Fibroblast of mammary gland (primary cell): ENCODE results near the gene S100A1.

Source experiments
- DNase-seq: peaks from one replicate; pipeline ENCODE4 v3.0.0-alpha.2; 2010; ENCODE audit warnings: low read depth
- H3K4me3 ChIP-seq: 2 replicates; pipeline ENCODE4 v1.5.1; 2011; ENCODE audit warnings: low read depth, mild to moderate bottlenecking, low read length, moderate library complexity; ENCODE audit not compliant: control insufficient read depth
- TF ChIP-seq, protein P1 (sequence below): conservative IDR thresholded peaks from 2 replicates; pipeline ENCODE4 v1.5.1; 2011; ENCODE audit warnings: low read depth, low read length, inconsistent platforms; ENCODE audit not compliant: control insufficient read depth, insufficient read depth

Gene S100A1

DNA sequence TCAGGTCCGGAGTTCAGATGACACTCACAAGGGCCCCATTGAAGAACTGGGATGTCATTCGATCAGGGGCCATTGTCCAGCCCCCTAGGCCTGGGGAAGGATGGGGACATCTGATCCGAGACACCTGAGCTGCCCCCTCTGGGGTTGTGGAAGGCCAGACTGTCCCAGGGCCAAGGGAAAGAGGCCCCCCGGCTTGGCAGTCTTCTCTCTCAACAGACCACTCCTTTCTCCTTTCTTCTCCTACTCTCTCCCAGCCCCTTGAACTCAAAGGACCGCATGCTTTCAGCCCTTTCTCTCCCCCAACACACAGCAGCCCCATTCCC is 1.1 kb downstream of the S100A1 start:
- TF ChIP-seq, protein P1, sequence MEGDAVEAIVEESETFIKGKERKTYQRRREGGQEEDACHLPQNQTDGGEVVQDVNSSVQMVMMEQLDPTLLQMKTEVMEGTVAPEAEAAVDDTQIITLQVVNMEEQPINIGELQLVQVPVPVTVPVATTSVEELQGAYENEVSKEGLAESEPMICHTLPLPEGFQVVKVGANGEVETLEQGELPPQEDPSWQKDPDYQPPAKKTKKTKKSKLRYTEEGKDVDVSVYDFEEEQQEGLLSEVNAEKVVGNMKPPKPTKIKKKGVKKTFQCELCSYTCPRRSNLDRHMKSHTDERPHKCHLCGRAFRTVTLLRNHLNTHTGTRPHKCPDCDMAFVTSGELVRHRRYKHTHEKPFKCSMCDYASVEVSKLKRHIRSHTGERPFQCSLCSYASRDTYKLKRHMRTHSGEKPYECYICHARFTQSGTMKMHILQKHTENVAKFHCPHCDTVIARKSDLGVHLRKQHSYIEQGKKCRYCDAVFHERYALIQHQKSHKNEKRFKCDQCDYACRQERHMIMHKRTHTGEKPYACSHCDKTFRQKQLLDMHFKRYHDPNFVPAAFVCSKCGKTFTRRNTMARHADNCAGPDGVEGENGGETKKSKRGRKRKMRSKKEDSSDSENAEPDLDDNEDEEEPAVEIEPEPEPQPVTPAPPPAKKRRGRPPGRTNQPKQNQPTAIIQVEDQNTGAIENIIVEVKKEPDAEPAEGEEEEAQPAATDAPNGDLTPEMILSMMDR: no peak
- H3K4me3 ChIP-seq: no peak overlapping the region

DNA sequence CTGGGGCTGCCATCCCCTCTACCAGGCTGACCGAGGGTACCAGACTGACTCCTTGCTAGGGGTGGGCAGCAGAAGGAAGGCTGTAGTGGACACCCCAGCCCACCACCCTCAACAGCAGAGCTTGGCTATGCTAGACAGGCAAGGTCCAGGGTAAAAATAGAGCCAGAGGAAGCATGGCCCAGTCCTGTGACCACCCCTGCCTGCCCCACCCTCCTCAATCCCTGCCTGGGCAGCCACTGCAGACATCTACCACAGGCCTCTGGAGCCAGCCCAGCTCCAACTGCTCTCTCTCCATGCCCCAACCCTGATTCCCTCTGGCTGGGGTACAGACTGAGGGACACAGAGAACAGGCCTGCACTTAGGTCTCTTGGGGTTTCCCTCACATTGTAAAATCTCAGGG is 1.7 kb downstream of the S100A1 start:
- no peak overlapping the region for H3K4me3 ChIP-seq
- TF ChIP-seq, protein P1: no peak
- DNase-seq: no peak

More for the DNA sequence above, 1.1 kb downstream of the S100A1 start:
- DNase-seq: no peak

DNA sequence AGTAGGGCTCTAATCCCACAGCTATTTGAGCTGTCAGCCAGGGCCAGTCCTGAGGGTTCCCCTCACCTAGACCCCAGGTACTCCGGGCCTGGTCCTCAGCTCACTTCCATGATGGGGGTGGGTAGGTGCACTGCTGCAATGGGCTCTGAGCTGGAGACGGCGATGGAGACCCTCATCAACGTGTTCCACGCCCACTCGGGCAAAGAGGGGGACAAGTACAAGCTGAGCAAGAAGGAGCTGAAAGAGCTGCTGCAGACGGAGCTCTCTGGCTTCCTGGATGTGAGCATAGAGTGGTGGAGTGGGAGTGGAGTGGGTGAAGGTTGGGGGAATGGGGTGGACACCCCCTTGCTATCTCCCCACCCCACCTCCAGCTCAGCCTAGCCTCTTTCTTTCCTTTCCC is 2.1 kb downstream of the S100A1 start:
- TF ChIP-seq, protein P1: no peak
- DNase-seq: no peak
- H3K4me3 ChIP-seq: no peak overlapping the region

DNA sequence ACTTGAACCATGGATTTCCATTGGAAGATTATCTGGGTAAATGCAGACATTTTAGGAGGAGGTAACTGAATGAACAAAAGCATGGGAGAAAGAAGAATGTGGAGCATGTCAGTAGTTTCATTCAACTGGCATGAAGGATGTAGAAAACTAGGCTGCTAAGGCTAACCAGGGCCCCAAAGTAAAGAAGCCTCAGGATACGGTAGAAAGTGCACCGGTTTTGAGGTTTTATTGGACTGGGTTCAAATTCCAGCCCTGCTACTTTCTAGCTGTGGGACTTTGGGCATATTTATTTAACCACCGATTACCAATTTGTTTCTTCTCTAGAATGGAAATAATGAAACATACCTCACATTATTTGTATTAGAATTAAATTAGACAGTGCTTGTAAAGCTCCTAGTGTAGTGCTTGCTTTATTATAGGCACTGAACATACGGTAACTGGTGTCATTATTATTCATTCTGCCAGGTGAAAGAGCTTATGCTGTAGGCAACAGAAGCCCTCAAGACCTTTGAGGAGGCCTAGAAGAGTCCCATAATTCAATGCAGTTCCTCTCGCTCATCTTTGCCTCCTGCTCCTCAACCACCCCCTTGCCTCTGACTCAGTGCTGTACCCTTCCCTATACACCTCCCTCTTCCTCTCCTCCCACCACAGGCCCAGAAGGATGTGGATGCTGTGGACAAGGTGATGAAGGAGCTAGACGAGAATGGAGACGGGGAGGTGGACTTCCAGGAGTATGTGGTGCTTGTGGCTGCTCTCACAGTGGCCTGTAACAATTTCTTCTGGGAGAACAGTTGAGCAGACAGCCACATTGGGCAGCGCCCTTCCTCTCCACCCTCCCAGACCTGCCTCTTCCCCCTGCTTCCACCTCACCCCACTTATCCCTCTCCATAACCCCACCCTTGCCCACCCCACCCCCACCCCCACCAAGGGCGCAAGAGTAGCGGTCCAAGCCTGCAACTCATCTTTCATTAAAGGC is 3.1 kb downstream of the S100A1 start:
- DNase-seq: no peak
- no peak overlapping the region for H3K4me3 ChIP-seq
- TF ChIP-seq, protein P1: no peak

DNA sequence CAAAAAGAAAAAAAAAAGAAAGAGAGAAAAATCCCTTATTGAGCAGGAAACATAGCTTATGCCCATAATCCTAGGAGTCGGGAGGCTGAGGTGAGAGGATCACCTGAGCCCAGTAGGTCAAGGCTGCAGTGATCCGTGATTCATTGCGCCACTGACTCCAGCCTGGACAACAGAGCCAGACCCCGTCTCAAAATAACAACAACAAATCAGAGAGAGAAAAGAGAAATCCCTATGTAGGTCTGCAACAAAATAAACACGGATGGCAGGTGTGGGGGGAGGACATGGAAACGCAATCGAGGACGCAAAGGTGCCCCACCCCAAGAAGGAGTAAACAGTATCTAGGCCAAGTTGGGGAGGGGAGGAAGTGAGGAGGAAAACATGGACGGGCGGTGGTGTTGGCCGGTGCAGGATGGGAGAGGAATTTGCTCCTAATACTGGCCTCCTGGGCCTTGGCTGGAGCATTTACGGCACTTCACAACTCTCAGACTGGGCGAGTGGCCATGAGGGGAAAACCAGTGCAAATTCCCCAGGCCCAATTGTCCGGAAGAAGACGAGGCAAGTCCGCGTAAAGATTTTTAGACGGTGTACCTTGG is 5.0 kb downstream of the S100A1 start:
- TF ChIP-seq, protein P1: no peak
- no peak for DNase-seq
- H3K4me3 ChIP-seq: peak overlapping the region; percentile 99

DNA sequence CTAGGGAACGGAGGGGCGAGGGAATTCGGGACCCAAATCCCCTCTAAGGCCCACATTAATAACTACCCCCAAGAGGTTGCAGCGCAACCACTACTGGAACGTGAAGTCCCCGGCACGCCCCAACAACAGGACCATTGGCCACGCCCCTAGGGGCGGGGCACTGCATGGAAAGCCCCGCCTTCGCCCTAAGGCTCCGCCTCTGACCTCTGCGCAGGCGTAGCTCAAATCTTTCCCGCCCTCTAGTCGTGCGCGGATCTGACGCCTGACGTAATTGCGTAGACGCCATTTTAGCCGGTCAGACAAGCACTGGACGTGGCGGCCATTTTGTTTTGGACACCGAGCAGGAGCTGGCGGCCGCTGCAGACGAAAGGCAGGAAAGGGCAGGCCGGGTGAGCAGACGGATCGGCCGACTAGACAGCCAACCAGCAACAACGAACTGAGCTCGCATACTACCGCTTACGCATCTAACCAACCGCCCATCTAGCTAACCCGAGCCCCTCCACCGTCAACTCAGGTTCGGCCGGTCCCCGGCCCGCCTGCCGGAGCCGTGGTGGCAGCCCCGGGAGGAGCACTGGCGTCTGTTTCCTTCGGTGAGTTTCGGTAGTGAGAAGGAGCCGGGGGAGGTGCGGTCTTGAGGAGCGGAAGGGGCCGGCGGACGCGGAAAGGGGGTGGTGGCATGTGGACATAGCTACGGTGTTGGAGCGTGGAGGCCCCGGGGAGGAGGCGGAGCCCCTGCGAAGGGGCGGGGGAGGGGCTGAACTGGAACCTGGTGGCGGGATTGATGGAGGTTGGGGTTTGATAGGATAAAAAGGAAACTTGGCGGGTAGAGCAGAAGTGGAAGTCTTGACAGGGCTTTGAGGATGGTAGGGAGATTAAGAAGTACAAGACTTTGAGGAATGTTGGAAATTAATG is 5.8 kb downstream of the S100A1 start, which contains the start of gene CHTOP:
Gene CHTOP, plus strand, starts transcription at position 313 of the 912 bp plus-strand sequence. CDS start 2,523 bp downstream, outside the sequence.
- TF ChIP-seq, protein P1: no peak
- peak within 1 kb of the TSS; percentile 99 for H3K4me3 ChIP-seq

More for the DNA sequence above, 5.8 kb downstream of the S100A1 start, which contains the start of gene CHTOP:
- DNase-seq: peak; percentile 99
